ENCODE data around the gene SYK.
"Not testable (repeated sequence)": the region's sequence is repeated elsewhere in the genome, so short reads cannot be mapped to it uniquely, and the experiment has no call there.

The SYK gene

GRCh38 chr9:90882991-90883600 is 81.5 kb downstream of the SYK start:
- no peak overlapping the region for H3K4me3 ChIP-seq (ENCODE audit: low read depth, low read length)
- TF ChIP-seq, protein P1, sequence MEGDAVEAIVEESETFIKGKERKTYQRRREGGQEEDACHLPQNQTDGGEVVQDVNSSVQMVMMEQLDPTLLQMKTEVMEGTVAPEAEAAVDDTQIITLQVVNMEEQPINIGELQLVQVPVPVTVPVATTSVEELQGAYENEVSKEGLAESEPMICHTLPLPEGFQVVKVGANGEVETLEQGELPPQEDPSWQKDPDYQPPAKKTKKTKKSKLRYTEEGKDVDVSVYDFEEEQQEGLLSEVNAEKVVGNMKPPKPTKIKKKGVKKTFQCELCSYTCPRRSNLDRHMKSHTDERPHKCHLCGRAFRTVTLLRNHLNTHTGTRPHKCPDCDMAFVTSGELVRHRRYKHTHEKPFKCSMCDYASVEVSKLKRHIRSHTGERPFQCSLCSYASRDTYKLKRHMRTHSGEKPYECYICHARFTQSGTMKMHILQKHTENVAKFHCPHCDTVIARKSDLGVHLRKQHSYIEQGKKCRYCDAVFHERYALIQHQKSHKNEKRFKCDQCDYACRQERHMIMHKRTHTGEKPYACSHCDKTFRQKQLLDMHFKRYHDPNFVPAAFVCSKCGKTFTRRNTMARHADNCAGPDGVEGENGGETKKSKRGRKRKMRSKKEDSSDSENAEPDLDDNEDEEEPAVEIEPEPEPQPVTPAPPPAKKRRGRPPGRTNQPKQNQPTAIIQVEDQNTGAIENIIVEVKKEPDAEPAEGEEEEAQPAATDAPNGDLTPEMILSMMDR (IDR thresholded peaks at IDR 0.05; ENCODE audit: insufficient read depth, low read depth, low read length, missing control alignments): no peak
- DNase-seq (ENCODE audit: low read depth): no peak

GRCh38 chr9:90883661-90884060 is 82.0 kb downstream of the SYK start:
- no peak overlapping the region for H3K4me3 ChIP-seq (ENCODE audit: low read depth, low read length)
- TF ChIP-seq, protein P1 (IDR thresholded peaks at IDR 0.05; ENCODE audit: insufficient read depth, low read depth, low read length, missing control alignments): no peak
- no peak for DNase-seq (ENCODE audit: low read depth)

GRCh38 chr9:90884178-90884577 is 82.6 kb downstream of the SYK start:
- TF ChIP-seq, protein P1 (IDR thresholded peaks at IDR 0.05; ENCODE audit: insufficient read depth, low read depth, low read length, missing control alignments): no peak
- no peak for DNase-seq (ENCODE audit: low read depth)
- no peak overlapping the region for H3K4me3 ChIP-seq (ENCODE audit: low read depth, low read length)

- not testable (repeated sequence) for H3K4me3 ChIP-seq (ENCODE audit: low read depth, low read length); DNase-seq (ENCODE audit: low read depth)
Measured at GRCh38 chr9:90886868-90887267, 85.2 kb downstream of the SYK start.

- H3K4me3 ChIP-seq (ENCODE audit: low read depth, low read length): no peak overlapping the region
- DNase-seq (ENCODE audit: low read depth): no peak
- TF ChIP-seq, protein P1 (IDR thresholded peaks at IDR 0.05; ENCODE audit: insufficient read depth, low read depth, low read length, missing control alignments): no peak
Measured at GRCh38 chr9:90888941-90889340, 87.3 kb downstream of the SYK start.

DNA sequence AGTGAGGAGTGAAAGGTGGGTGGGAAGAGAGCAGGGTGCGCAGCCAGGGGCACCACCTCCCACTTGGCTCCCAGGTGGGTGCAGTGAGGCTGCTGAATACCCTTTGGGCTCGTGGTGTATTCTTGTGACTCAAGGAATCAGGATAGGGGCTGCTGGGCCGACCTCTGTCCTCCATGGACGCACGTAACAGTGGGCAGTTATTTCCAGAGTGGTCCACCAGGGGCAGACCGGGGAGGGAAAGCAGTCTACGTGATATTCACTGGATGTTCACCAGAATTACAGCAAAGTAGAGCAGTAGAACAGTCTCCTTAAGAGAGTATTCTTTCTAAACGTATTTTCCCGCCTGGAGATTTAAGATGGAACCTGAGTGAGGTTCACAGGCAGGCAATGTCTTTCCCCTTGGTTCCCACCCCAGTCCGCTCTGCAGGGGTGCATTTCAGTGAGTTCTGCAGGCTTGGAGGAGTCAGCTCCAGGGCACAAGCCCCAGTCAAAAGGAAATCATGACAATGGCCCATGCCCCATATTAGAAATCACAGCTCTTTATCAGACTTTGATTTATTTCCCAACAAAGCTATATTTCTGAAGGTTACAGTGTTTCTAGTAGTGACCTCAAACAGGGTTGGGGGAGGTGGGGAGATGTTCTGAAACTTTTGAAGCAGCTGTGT is 88.7 kb downstream of the SYK start:
- TF ChIP-seq, protein P1 (IDR thresholded peaks at IDR 0.05; ENCODE audit: insufficient read depth, low read depth, low read length, missing control alignments): no peak
- no peak for DNase-seq (ENCODE audit: low read depth)
- H3K4me3 ChIP-seq (ENCODE audit: low read depth, low read length): no peak overlapping the region

DNA sequence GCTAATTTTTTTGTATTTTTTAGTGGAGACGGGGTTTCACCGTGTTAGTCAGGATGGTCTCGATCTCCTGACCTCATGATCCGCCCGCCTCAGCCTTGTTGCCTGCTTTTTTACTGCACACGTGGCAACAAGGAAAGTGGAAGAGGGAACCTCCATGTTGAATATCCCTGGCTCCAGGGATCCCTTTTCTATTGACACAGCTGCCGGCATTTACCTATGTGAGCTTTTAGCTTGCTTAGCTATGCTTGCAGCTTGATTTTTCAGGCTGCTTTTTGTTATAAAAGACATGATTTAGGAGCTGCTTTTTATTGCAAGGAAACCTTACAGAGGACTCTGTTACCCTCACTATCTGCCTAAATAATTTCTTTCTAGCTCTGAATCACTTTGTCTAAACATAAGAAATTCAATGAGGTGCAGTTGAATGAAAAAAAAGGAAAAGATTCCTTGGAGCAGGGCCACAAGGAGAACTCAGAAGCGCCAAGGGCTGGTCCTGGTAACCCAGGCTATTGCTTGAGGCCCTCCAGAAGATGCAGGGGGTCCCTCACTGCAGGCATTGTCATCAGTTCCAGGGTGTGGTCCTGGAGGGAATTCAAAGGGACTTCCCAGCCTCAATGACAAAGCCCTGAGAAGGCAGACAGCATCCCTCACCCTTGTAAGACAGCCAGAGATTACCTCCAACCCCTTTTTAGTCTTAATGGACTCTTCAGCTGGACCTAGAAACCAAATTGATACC is 89.9 kb downstream of the SYK start:
- TF ChIP-seq, protein P1 (IDR thresholded peaks at IDR 0.05; ENCODE audit: insufficient read depth, low read depth, low read length, missing control alignments): no peak
- no peak for DNase-seq (ENCODE audit: low read depth)

More for the DNA sequence above, 89.9 kb downstream of the SYK start:
- H3K4me3 ChIP-seq (ENCODE audit: low read depth, low read length): no peak overlapping the region

All from GM12865 (cell line).